ENCODE data around the gene IFT172. TPM values are rescaled to one million over a fixed set of nuclear protein-coding genes. Genes with fewer than 3 reads are reported as not detected.

IFT172 gene
- polyA plus RNA-seq, 2 of the 4 experiments (the other 2 are of a cell fraction) = 14.0 to 21.6 TPM

- no peak for TF ChIP-seq POLR2A (IDR thresholded peaks at IDR 0.05; ENCODE audit: low read length)
- no peak for TF ChIP-seq REST (IDR thresholded peaks at IDR 0.05)
- no peak for TF ChIP-seq SREBF2 (IDR thresholded peaks at IDR 0.05)
- TF ChIP-seq RARB (CRISPR knock-in tag; IDR thresholded peaks at IDR 0.05) = no peak
- no peak for TF ChIP-seq HOXB5 (CRISPR knock-in tag; IDR thresholded peaks at IDR 0.05)
- Histone ChIP-seq H3K4me3 (no peak within 1 kb of the TSS), H3K9me3 (no peaks in the 10 kb centered on the region), H3K4me1 (peaks cover 14% of the 10 kb centered on the region; the same call in 1 of the 3 replicates), H3K4me2 (peak within 1 kb of the TSS; percentile 97), H3K27ac (no peak within 1 kb of the TSS)
- POLR2A ChIA-PET = no interaction called here
- ATAC-seq (peak in 1 of 2 experiments; percentile 47; a peak in 3 of 6 replicates), DNase-seq (ENCODE audit: low read depth in 1 of 2, low spot score in 1 of 2) (peak in 1 of 2 experiments; percentile 45), FAIRE-seq (no peak)
- CTCF ChIA-PET = interaction anchor here (0.9 kb wide), 1 partner anchor 22 kb away, joined by 3 read pairs; no protein-coding TSS in a partner anchor
- WGBS (ENCODE audit: missing lambda C conversion rate) = 60% methylated on average over 12 of the region's 12 CpGs
These were observed 7.1 kb upstream of the IFT172 start, which contains the start of gene GCKR for GRCh38 chr2:27496357-27497287. TSS of gene GCKR (plus strand) at chr2:27496839. CDS start at chr2:27496905, 66 bp downstream.

DNA sequence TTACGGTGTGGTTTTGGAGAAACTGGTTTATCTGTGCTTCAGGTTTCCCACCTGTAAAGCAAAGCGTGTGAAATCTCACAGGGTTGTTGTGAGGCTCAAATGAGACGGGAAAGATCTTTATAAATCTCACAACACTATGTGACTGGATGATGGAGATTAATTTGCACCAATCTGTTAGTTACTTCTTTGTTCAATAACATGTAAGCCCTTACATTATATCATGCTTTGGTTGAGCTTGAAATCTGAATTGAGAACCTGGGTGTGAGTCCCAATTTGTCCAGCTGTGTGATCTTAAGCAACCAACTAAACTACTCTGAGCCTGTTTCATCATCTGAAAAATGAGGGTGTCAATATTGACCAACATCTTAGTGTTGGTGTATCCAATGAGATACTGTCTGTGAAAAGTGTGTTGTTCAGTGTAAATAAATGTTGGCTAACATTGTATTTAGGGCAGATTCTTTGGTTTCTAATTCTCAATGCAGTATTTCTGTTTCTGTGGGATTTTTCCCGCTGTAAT lies 6.4 kb upstream of the IFT172 start:
- CTCF ChIA-PET = interaction anchor here (0.9 kb wide), 1 partner anchor 23 kb away, joined by 3 read pairs; no protein-coding TSS in a partner anchor
- POLR2A ChIA-PET = no interaction called here
- FAIRE-seq = no peak
- Histone ChIP-seq H3K27ac (no peak overlapping the region), H3K4me1 (peaks cover 14% of the 10 kb centered on the region; the same call in 1 of the 3 replicates), H3K4me2 (peak overlapping the region; percentile 97), H3K4me3 (no peak overlapping the region), H3K9me3 (no peaks in the 10 kb centered on the region)
- ATAC-seq = no peak
- 83% methylated on average over 4 of the region's 4 CpGs for whole genome bisulfite sequencing (ENCODE audit: missing lambda C conversion rate)
- peak; percentile 61 for TF ChIP-seq ZFP36 (IDR thresholded peaks at IDR 0.05; ENCODE audit: borderline replicate concordance, partially characterized antibody)
- no peak for TF ChIP-seq USF2 (IDR thresholded peaks at IDR 0.05)
- no peak for DNase-seq (ENCODE audit: low read depth in 1 of 2, low spot score in 1 of 2)

- Histone ChIP-seq H3K9me3 (no peaks in the 10 kb centered on the region), H3K4me2 (peak within 1 kb of the TSS; percentile 97), H3K4me1 (peaks cover 16% of the 10 kb centered on the region; the same call in 1 of the 3 replicates), H3K4me3 (peak within 1 kb of the TSS; percentile 74), H3K27ac (peak within 1 kb of the TSS; percentile 67 to 88)
- 4% methylated on average over 13 of the region's 70 CpGs for WGBS (ENCODE audit: missing lambda C conversion rate)
- DNase-seq (ENCODE audit: low read depth in 1 of 2, low spot score in 1 of 2) (peak in 1 of 2 experiments; percentile 41), ATAC-seq (peak; percentile 61 to 71), FAIRE-seq (no peak)
- POLR2A ChIA-PET = no interaction called here
- TF ChIP-seq, protein P1, sequence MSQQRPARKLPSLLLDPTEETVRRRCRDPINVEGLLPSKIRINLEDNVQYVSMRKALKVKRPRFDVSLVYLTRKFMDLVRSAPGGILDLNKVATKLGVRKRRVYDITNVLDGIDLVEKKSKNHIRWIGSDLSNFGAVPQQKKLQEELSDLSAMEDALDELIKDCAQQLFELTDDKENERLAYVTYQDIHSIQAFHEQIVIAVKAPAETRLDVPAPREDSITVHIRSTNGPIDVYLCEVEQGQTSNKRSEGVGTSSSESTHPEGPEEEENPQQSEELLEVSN (IDR thresholded peaks at IDR 0.05; ENCODE audit: borderline replicate concordance, low read depth) = no peak
- peak; percentile 30; the same call in 1 of the 2 replicates for TF ChIP-seq POLR2A (IDR thresholded peaks at IDR 0.05; ENCODE audit: low read length)
- CTCF ChIA-PET = interaction anchor here (1.4 kb wide), 1 partner anchor 127 kb away, joined by 3 read pairs; no protein-coding TSS in a partner anchor
These were observed 5.5 kb upstream of the IFT172 start, which contains the start of gene FNDC4 for GRCh38 chr2:27494944-27495554. TSS of gene FNDC4 (minus strand) at chr2:27495200. CDS start at chr2:27494679, 521 bp downstream.
